Measurements from ENCODE around the gene TNFRSF18.
A peak's percentile ranks its signal among the peaks of the same experiment; 100 is the strongest.
"Not testable (repeated sequence)": the region's sequence is repeated elsewhere in the genome, so short reads cannot be mapped to it uniquely, and the experiment has no call there.

Gene TNFRSF18

DNA sequence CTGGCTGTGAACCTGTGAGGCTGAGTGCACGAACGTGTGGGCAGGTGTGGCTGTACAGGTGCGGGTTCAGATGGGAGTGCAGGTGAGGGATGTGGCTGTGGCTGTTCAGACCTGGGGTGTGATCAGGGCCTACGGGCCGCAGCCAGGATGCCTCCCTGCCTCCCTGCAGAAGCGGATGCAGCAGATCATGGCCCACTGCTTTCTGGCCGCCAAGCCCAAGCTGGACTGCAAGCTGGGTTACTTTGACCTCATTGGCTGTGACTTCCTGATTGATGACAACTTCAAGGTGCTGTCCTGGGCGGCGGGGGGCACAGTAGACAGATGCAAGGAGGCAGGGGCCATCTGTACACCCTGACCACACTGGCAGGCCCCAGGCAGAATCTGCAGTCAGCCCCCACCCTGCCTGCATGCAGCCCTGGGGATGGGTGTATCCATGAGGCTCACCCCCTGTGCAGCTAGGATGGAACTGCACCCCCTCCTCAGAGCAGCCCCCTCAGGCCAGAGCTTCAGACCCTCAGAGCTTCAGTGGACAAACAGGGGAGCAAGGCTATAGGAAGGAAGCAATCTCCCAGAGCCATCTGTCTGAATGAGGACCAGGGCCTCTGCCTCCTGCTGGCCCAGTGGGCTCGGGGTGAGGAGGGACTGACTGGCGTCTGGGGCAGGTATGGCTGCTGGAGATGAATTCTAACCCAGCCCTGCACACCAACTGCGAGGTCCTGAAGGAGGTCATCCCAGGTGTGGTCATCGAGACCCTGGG, 9.8 kb downstream of the TNFRSF18 start:
- peak in 1 of 5 donors; percentile 5 for DNase-seq

DNA sequence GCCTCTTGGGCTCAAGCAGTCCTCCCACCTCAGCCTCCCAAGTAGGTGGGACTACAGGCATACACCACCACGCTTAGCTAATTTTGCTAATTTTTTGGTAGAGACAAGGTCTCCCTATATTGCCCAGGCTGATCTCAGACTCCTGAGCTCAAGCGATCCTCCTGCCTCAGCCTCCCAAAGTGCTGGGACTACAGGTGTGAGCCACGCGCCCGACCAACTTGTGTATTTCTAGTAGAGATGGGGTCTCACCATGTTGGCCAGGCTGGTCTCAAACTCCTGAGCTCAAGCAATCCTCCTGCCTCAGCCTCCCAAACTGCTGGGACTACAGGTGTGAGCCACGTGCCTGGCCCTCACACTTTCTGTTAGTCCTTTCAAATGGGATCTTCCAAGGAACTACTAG, 10.7 kb downstream of the TNFRSF18 start:
- DNase-seq, result not testable (repeated sequence)

DNA sequence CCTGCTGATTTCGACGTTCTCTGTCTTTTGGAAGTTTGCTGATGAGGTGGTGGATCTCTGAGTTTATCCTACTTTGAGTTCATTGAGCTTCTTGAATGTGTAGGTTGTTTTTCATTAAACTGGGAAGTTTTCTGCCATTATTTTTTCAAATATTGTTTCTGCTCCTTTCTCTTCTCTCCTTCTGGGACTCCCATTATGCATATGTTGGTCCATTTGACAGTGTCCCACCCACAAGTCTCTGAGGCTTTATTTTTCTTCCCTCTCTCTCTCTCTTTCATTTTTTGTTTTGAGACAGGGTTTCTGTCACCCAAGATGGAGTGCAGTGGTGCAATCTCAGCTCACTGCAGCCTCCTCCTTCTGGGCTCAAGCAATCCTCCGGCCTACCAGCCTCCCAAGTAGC, 11.7 kb downstream of the TNFRSF18 start:
- no peak for DNase-seq

DNA sequence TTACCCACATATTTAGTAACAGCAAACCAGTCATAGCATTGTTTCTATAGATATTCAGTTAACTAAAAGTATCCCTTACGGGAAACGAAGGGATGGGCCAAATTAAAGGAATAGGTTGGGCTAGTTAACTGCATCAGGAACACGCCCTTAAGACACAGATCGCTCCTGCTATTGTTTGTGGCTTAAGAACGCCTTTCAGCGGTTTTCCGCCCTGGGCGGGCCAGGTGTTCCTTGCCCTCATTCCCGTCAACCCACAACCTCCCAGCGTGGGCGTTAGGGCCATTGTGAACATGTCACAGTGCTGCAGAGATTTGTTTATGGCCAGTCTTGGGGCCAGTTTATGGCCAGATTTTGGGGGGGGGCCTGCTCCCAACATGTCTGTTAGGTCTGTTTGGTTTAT, 14.7 kb downstream of the TNFRSF18 start:
- no peak for DNase-seq

DNA sequence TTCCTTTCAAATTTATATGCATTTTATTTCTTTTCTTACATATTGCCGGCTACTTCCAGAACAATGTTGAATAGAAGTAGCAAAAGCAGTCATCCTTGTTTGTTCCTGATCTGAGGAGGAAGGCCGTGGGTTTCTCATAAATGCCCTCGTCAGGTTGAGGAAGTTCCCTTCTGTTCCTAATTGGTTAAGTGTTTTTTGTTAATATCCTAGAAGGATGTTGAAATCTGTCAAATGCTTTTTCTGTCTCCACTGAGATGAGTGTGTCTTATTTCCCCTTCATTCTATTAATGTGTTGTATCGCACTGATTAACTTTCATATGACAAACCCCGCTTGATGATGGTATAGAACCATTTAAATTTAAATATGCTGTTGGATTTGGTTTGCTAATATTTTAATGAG, 17.3 kb downstream of the TNFRSF18 start:
- DNase-seq, result no peak

DNA sequence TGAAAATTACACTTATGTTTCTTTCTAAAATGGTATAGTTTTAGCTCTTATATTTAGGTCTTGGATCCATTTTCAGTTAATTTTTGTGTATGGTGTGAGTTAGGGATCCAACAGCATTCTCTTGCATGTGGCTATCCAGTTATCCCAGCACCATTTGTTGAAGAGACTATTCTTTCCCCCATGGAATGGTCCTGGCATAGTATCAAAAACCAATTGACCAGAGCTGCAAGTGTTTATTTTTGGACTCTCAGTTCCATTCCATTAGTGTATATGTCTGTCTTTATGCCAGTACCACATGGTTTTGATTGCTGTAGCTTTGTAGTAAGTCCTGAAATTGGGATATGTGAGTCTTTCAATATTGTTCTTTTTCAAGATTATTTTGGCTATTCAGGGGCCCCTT, 18.5 kb downstream of the TNFRSF18 start:
- DNase-seq, result no peak

DNA sequence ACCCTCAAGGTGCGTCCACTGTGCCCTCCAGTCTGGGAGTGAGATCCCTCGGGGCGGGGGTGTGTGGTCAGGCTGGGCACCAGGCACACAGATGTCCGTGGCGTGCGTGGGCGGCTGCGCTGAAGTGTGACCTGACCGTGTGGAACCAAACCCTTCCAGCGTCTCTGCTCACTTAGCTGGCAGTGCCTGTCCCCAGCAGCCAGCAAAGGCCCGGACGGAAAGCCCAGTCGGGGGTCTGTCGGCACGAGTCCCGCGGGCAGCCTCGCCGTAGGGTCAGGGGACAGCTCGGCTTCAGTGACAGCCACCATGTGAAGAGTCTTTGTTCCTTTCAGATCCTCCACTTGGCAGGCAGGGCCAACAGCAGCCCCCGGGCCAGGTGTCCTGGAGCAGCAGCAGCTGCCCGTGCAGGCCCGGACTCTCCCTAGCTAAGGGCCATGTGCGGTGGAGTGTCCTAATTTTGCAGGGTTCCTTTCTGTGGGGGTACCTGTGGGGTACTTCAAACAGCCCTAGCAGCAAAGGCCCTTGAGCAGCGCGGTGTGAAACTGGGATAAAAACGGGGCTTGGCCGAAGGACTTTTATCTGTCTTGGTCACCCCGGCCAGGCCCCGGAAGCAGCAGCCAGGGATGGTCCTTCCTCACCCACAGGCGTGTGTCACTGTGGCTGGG, 21.2 kb downstream of the TNFRSF18 start:
- peak in 1 of 5 donors; percentile 3 for DNase-seq

DNA sequence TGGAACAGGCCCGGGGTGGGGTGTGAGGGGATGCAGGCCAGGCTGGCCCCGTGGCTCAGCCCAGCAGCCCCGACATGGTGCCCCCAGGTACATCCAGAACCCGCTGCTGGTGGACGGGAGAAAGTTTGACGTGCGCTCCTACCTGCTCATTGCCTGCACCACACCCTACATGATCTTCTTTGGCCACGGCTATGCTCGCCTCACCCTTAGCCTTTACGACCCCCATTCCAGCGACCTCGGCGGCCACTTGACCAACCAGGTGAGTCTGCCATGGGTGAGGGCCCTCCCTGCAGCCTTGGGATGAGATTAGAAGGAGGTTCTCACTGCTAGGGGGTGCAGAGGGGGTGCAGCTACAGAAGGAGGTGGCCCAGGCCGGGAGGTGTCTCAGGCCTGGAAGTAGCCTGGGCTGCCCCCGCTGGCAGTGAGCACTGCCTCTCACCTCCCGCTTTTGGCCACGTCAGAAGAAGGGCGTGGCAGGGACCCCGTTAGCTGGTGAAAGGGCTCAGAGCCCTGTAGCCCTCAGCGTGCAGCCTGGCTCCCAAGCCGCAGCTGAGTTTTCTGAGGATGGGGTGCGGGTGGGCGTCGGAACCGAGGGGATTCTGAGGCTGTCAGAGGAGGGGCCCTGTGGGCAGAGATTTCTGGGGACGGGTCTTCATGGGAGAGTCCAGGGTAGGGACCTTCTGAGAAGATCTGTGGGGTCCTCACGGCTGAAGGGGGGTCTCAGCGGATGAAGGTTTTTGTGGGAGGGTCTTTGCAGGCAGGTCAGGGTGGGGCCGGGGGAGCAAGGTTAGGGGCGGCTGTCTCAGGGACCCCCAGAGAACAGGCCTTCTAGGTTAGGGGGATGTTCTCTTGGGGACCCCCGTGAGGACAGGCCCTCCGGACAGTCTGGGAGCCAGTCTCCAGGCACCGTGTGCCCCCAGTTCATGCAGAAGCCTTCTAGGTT, 22.3 kb downstream of the TNFRSF18 start:
- DNase-seq, result no peak

DNA sequence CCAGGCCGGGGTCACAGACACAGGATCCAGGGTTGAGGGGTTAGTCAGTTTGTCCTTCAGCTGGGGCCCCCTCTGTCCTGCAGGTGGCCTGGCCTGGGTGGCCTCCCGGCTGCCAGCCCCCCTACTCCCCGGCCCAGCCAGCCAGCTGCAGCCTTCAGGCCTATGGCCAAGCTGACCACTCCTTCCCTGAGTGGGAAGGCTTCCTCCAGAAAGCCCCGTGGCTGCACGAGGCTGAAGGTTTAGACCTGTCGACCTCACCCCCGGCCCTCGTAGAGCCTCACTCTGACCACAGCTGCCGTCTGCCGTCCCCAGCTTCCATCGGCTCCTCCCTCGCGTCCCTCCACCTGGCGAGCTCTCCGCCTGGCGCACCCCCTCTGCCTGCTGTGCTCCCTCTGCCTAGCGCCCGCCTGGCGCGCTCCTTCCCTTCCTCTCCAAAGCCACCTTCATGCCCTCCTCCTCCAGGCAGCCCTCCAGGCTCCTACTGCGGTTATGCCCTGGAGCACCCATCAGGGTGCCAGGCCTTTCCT, 23.1 kb downstream of the TNFRSF18 start:
- no peak for DNase-seq

DNA sequence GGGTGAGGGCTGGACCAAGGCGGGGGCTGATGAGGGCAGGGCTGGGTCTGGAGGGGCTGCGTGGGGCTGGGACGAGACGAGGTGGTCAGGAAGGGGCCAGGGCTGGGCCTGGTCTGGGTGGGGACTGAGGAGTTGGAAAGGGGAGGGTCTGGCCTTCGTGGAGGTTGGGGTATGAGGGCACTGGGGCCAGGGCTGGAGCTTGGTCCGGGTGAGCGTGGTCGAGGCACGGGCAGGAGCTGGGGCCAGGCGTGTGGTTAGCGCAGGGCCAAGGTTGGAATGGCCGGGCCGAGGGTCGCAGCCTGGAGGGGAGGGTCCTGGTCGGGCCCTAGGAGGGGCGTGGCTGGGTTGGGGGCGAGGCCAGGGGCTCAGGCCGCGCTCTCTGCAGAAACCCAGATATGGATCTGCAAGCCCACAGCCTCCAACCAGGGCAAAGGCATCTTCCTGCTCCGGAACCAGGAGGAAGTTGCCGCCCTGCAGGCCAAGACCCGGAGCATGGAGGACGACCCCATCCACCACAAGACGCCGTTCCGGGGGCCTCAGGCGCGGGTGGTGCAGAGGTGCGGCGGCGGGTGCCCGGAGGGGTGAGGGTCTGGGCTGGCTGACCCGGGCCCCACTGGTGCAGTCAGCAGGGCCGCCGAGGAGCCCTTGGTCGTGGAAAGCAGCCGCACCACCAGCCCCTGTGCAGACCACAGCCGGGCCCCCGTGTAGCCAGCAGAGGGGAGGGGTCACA, 23.7 kb downstream of the TNFRSF18 start:
- DNase-seq, result peak in 2 of 5 donors; percentile 2 to 6

DNA sequence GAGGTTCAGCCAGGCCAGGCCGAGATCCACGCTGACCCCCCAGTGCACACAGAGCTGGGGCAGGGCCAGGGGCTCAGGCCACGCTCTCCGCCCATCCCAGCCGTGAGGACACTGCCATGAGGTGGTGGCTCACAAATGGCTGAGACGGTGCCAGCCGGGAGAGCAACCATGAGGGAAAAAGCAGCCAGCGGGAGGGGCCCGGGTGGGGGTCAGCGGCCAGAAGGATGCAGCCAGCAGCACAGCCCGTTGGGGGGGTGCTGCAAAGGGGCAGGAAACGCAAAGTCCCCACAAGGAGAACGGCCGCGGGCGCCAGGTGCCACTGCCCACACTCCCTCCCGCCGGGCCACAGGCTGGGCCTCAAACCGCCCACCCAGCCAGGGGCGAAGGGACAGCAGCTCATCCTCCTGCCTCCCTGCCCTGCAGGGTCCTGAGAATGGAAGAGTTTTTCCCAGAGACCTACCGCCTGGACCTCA, 24.4 kb downstream of the TNFRSF18 start:
- peak in 1 of 5 donors; percentile 3 for DNase-seq

DNA sequence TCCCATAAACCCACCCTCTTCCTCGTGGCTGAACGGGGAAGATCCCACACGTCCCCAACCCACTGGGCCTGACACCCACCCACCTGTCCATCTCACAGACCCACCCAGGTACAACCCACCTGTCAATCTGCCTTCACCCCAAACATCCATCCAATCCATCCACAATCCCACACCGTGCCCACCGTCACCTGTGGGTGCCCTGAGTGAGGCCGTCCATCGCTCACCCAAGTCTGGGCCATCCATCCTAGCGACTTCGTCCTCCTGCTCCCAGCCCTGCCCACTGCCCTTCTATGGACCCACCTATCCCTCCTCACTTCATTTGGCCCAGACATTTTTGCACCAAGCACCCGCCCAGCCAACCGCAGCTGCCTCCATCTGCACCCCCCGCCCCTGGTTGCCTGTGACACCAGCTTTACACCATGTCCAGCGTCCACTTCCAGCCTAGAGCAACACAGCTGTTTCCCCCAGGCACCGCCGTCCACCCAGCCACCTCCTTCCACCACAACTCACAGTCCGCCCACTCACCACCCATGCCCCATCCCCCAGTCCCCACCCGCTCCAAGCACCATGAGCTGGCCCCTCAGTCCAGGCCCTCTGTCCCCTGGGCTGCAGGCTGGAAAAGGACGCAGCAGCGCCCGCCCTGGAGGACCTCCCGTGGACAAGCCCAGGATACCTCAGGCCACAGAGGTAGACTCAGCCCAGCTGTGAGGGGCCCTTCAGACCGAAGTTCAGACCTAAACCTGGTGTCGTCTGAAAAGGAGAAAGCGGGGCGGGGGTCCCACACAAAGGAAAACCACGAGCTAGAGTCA, 25.1 kb downstream of the TNFRSF18 start:
- no peak for DNase-seq

DNA sequence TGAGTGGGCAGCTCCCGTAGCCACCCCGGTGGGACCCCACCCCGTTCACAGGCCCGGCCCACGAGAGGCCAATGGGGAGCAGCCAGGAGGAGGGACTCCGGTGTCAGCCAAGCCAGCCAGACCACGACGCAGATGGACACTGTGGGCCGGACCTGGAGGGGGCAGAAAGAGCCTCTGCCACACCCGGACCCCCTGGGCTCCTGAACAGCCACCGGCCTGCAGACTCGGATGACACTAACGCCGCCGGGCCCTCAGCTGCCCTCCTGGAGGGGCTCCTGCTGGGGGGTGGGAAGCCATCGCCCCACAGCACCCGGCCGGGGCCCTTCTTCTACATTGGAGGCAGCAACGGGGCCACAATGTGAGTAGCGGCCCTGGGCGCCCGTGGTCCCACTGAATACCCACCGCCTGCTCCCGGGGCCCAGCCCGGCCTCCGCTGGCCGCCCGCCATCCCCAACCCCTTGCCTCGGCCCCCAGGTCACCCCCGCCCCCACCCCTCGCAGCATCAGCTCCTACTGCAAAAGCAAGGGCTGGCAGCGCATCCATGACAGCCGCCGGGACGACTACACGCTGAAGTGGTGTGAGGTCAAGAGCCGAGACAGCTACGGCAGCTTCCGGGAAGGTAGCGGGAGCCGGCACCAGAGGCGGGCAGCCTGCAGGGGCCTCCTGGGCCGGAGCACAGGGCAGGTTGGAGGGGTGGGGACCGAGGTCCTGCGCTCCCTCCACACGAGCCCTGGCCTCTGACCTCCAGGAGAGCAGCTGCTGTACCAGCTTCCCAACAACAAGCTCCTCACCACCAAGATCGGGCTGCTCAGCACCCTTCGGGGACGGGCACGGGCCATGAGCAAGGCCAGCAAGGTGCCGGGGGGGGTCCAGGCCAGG, 26.2 kb downstream of the TNFRSF18 start:
- peak in 2 of 5 donors; percentile 0 to 2 for DNase-seq

DNA sequence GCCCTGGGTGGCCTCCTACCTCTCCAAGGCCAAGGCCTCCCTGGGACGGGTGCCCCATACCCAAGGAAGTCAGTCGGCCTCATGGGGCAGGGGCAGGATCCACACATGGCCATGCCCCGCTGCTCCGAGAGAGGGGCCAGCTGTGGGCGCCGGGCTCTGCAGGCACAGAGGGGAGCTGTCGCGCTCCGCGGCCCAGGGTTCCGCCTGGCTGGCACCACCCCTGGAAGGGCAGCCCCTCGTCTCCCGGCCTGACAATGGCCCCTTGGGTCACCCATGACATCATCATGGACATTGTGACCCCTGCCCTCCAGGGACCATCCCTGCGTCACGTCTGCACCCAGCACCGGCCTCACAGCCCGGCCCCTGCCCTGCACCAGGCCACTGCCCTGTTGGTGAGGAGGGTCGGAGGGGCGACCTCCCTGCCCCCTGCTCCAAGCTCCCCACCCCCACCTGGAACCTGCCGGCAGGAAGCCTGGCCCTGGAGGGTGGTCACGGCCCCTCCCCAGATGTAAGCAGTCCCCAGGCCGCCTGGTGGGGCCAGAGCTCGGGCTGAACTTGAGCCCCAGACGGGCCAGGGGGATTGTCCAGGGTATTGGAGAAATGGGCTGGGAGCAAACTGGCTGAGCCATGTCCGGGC, 26.9 kb downstream of the TNFRSF18 start:
- DNase-seq, result peak in 1 of 5 donors; percentile 3

DNA sequence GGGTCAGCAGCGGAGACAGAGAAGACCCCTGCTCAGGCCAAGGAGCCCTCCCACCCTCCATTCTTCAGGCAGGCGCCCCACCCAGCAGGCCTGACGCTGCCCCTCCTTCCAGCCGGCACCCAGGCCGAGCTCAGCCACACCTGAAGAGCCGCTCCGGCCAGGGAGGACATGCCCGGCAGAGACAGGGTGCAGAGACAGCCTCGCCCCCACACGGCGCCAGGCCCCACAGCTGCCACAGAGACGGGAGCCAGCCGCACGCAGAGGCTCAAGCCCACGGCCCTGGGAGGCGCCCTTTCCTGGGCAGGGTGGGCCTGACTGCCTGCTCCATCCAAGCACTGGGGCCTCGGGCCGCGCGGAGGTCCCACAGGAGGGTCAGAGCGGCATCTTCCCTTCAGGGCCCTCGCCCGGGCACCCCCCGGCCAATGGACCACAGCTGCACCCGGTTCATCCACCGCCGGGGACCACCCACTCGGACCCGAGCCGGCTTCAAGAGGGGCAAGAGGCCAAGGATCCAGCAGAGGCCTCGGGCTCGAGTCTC, 27.5 kb downstream of the TNFRSF18 start:
- DNase-seq, result peak in 2 of 5 donors; percentile 3 to 5

DNA sequence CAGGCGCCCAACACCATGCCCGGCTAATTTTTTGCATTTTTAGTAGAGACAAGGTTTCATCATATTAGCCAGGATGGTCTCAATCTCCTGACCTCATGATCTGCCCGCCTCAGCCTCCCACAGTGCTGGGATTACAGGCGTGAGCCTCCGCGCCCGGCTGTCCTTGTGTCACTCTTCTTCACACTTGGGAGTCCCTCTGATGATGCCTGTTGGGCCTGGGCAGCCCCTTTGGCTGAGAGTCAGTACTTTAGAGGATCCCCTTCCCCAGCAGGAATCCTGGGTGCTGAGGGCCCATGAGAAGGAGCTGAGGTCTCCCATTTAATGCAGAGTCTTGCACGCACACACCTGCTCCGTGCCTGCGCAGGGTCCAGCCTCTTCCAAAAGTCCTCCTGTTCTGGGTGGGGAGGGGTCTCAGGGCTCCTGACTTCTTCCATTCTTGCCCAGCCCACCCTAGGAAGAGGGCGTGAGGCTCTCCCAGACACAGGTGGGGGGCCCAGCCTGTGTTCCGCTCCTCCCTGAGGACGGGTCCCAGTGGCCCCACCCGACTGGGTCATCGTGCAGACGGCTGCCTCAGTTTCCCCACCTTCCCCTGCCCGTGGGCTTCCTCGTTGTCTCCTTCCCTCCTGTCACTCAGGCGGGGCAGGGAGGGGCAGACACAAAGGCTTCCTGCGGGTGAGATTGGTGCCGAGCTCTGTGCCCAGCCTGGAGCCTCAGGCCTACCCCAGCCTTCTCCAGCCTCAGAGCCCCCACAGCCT, 28.8 kb downstream of the TNFRSF18 start:
- DNase-seq, result peak in 1 of 5 donors; percentile 1

DNA sequence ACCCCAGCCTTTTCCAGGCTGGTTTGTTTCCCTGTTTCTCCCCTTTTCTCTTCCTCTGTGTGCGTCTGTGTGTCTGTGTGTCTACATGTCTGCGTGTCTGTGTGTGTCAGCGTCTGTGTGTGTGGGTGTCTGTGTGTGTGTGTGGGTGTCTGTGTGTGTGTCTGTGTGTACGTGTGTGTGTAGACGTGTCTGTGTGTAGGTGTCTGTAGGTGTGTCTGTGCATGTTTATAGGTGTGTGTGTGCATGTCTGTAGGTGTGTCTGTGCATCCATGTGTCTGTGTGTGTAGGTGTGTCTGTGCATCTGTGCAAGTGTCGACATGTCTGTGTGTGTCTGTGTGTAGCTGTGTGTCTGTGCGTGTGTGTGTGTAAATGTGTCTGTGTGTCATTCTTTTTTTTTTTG, 29.5 kb downstream of the TNFRSF18 start:
- no peak for DNase-seq

DNA sequence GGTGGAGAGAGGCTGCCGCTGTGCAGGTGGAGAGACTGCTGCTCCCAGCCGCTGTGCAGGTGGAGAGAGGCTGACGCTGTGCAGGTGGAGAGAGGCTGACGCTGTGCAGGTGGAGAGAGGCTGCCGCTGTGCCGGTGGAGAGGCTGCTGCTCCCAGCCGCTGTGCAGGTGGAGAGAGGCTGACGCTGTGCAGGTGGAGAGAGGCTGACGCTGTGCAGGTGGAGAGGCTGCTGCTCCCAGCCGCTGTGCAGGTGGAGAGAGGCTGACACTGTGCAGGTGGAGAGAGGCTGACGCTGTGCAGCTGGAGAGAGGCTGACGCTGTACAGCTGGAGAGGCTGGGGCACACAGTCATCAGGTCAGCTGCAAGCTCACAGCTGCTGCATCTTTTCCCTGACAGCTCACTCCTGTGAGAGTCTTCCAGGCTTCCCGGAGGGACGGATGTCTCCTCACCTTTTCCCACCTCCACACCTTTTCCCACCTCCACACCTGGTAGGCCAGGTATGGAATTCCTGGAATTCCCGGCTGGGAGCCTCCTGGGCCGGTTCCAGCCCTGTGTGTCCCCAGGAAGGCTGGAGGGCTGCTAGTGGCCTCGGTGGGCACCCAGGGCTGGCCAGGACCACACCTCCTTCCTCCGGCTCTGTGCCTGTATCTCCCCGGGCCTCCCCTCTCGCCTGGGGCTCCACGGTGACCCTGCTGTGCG, 30.2 kb downstream of the TNFRSF18 start:
- DNase-seq, result peak in 1 of 5 donors; percentile 3

All from T-helper 1 cell (primary cell).